PFSK-1 (cell line): Measurements from ENCODE around the gene LRBA.

ENCODE experiments used
- FOXP2 ChIP-seq: optimal IDR thresholded peaks from 2 replicates; pipeline ENCODE3; 2011; ENCODE audit warnings: borderline replicate concordance, control low read depth, inconsistent platforms; ENCODE audit not compliant: insufficient read depth; ENCODE audit errors: extremely low read length, extremely low read depth
- POLR2AphosphoS5 ChIP-seq: IDR thresholded peaks from 2 replicates; pipeline ENCODE4 v1.6.1; 2012; ENCODE audit warnings: low read depth, mild to moderate bottlenecking, control low read depth, low read length, moderate library complexity
- SIN3A ChIP-seq: IDR thresholded peaks from 2 replicates; pipeline ENCODE4 v1.6.1; 2012; ENCODE audit warnings: mild to moderate bottlenecking, low read length, moderate library complexity, borderline replicate concordance; ENCODE audit not compliant: insufficient read depth
- TAF1 ChIP-seq: IDR thresholded peaks from 2 replicates; pipeline ENCODE4 v1.6.1; 2012; ENCODE audit warnings: low read length, control low read depth, borderline replicate concordance; ENCODE audit not compliant: insufficient read depth
- TF ChIP-seq, protein P1 (sequence below), 2 experiments: IDR thresholded peaks; 2 replicates each; pipeline versions ENCODE4 v1.6.1 to v1.8.0; 2011 to 2012; ENCODE audit warnings: low read depth in 2 of 2, low read length in 2 of 2, control low read depth in 1 of 2, inconsistent platforms in 1 of 2, mild to moderate bottlenecking in 1 of 2, moderate library complexity in 1 of 2; ENCODE audit not compliant: insufficient read depth in 1 of 2

LRBA gene

DNA sequence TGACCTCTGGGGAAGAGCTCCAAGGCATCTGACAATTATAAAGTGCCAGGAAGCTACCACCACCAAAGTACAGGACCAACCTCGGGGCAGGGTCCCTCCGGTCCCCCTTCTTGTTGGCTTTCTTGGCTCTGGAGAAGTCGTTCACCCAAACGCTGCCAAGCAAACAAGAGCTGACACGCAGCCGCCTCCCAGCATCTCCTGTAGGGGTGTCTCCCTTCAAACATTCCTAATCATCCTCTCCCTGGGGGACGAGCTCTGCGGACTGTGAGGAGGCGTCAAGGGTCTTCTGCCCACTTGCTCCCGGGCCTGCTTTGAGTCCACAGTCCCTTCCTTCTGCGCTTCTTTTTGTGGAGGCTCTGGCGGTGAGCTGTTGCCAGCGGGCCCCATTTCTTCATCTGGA is 592.0 kb downstream of the LRBA start:
- TF ChIP-seq SIN3A (no peak), FOXP2 (no peak), POLR2AphosphoS5 (no peak), TAF1 (no peak)
- TF ChIP-seq, protein P1, sequence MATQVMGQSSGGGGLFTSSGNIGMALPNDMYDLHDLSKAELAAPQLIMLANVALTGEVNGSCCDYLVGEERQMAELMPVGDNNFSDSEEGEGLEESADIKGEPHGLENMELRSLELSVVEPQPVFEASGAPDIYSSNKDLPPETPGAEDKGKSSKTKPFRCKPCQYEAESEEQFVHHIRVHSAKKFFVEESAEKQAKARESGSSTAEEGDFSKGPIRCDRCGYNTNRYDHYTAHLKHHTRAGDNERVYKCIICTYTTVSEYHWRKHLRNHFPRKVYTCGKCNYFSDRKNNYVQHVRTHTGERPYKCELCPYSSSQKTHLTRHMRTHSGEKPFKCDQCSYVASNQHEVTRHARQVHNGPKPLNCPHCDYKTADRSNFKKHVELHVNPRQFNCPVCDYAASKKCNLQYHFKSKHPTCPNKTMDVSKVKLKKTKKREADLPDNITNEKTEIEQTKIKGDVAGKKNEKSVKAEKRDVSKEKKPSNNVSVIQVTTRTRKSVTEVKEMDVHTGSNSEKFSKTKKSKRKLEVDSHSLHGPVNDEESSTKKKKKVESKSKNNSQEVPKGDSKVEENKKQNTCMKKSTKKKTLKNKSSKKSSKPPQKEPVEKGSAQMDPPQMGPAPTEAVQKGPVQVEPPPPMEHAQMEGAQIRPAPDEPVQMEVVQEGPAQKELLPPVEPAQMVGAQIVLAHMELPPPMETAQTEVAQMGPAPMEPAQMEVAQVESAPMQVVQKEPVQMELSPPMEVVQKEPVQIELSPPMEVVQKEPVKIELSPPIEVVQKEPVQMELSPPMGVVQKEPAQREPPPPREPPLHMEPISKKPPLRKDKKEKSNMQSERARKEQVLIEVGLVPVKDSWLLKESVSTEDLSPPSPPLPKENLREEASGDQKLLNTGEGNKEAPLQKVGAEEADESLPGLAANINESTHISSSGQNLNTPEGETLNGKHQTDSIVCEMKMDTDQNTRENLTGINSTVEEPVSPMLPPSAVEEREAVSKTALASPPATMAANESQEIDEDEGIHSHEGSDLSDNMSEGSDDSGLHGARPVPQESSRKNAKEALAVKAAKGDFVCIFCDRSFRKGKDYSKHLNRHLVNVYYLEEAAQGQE (IDR thresholded peaks at IDR 0.05; ENCODE audit: insufficient read depth in 1 of 2, low read depth in 2 of 2, low read length in 2 of 2) = no peak

DNA sequence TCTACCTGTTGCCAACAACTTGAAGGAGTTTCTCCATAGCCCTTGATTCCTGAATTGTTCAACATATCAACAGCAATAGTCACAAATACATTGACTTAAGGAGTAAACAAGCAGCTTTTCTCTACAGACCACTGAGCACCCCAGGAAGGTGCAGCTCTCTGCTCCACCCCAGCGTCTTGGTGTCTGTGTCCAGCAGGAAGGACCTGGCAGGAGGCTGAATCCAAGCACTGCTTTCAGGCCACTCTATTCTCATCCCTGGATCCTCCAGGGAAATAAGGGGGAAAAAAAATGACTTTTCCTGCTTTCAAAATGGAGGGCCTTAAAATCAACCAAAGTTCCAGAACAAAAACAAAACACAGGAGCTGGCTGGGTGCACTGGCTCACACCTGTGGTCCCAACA is 593.5 kb downstream of the LRBA start:
- TF ChIP-seq, protein P1 (IDR thresholded peaks at IDR 0.05; ENCODE audit: insufficient read depth in 1 of 2, low read depth in 2 of 2, low read length in 2 of 2) = no peak
- TF ChIP-seq TAF1 (no peak), FOXP2 (no peak)

DNA sequence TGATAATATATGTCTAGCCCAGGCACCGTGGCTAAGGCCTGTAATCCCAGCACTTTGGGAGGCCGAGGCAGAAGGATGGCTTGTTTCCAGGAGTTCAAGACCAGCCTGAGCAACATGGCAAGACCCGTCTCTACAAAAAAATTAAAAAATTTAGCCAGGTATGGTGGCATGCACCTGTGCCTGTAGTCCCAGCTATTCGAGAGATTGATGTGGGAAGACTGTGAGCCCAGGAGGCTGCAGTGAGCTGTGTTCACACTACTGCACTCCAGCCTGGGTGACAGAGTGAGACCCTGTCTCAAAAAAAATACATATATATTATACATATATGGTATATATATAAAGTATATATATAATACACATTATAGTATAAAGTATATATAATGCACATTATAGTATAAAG is 595.1 kb downstream of the LRBA start:
- no peak for TF ChIP-seq POLR2AphosphoS5
- TF ChIP-seq FOXP2 = no peak
- no peak for TF ChIP-seq SIN3A
- TF ChIP-seq, protein P1 (IDR thresholded peaks at IDR 0.05; ENCODE audit: insufficient read depth in 1 of 2, low read depth in 2 of 2, low read length in 2 of 2) = no peak
- no peak for TF ChIP-seq TAF1

GRCh38 chr4:150418757-150419410 is 596.2 kb downstream of the LRBA start:
- TF ChIP-seq, protein P1 (IDR thresholded peaks at IDR 0.05; ENCODE audit: insufficient read depth in 1 of 2, low read depth in 2 of 2, low read length in 2 of 2) = no peak

- TF ChIP-seq TAF1 = no peak
- no peak for TF ChIP-seq FOXP2
- TF ChIP-seq, protein P1 (IDR thresholded peaks at IDR 0.05; ENCODE audit: insufficient read depth in 1 of 2, low read depth in 2 of 2, low read length in 2 of 2) = no peak
- TF ChIP-seq SIN3A = no peak
Observed at GRCh38 chr4:150415213-150415612, 599.9 kb downstream of the LRBA start.
